Testis (tissue), 2 donors: ENCODE results near the gene SEMA3D.

Experiments used
- POLR2A ChIP-seq: fragments of 450-650 bp; IDR thresholded peaks from one replicate; pipeline ENCODE4 v1.6.1; 2017; ENCODE audit warnings: antibody characterized with exemption, mild to moderate bottlenecking, moderate library complexity
- TF ChIP-seq, protein P1 (sequence below), 3 experiments: fragments of 450-650 bp in 2 of 3; fragments of 200-600 bp in 1 of 3; sonication (generic) in 1 of 3; IDR thresholded peaks; one replicate each; pipeline ENCODE4 v1.5.1; 2016 to 2019; ENCODE audit warnings: antibody characterized with exemption in 3 of 3, mild to moderate bottlenecking in 2 of 3, moderate library complexity in 1 of 3

DNA sequence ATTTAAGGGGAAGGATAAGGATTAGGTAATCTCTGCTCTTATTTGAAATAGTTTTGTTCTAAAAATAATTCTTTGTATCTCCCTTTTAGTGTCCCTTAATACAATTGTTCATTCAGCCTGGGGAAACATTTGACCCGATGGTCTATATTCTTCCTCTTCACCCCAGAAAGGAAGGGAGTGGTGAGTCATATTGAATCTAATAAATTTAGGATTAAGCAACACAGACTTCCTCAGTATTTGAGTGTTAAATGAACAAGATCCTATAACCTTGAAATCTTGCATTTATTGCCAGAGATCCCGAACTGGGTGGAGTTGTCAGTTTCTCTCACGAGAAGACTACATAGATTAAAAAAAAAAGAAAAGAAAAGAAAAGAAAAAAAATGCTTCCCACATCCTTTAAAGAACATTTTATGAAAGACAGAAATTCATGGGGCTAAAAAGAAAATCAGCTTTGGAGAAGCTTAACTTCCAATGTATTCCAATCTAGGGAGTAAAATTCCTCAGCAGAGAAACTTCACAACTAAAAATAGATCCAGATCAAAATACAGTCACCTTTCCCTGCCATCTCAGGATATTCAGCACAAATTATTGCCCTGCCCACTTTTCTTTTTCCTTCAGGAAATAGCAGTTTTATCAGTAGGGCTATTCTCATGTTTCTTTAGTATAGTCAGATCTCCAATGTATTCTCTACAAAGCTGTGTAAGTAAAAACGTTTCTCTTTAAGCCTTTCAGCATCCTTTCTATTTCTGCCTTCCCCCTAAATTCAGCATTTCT lies 82.2 kb downstream of the SEMA3D start:
- TF ChIP-seq, protein P1, sequence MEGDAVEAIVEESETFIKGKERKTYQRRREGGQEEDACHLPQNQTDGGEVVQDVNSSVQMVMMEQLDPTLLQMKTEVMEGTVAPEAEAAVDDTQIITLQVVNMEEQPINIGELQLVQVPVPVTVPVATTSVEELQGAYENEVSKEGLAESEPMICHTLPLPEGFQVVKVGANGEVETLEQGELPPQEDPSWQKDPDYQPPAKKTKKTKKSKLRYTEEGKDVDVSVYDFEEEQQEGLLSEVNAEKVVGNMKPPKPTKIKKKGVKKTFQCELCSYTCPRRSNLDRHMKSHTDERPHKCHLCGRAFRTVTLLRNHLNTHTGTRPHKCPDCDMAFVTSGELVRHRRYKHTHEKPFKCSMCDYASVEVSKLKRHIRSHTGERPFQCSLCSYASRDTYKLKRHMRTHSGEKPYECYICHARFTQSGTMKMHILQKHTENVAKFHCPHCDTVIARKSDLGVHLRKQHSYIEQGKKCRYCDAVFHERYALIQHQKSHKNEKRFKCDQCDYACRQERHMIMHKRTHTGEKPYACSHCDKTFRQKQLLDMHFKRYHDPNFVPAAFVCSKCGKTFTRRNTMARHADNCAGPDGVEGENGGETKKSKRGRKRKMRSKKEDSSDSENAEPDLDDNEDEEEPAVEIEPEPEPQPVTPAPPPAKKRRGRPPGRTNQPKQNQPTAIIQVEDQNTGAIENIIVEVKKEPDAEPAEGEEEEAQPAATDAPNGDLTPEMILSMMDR (IDR thresholded peaks at IDR 0.05), result no peak
- no peak for TF ChIP-seq POLR2A
